ENCODE results near the gene NMNAT2.

The NMNAT2 gene

GRCh38 chr1:183285746-183286145 lies 132.4 kb downstream of the NMNAT2 start:
- H3K4me3 ChIP-seq (ENCODE audit: low read length), result no peak overlapping the region
- no peak for TF ChIP-seq CTCF (IDR thresholded peaks at IDR 0.05; ENCODE audit: insufficient read depth, low read depth, low read length, missing control alignments)
- no peak for DNase-seq (ENCODE audit: low read depth)

GRCh38 chr1:183285256-183285655 lies 132.9 kb downstream of the NMNAT2 start:
- no peak for DNase-seq (ENCODE audit: low read depth)
- no peak overlapping the region for H3K4me3 ChIP-seq (ENCODE audit: low read length)
- TF ChIP-seq CTCF (IDR thresholded peaks at IDR 0.05; ENCODE audit: insufficient read depth, low read depth, low read length, missing control alignments), result no peak

- no peak for TF ChIP-seq CTCF (IDR thresholded peaks at IDR 0.05; ENCODE audit: insufficient read depth, low read depth, low read length, missing control alignments)
- no peak for DNase-seq (ENCODE audit: low read depth)
- H3K4me3 ChIP-seq (ENCODE audit: low read length), result no peak overlapping the region
Measured at GRCh38 chr1:183284086-183284485, 134.1 kb downstream of the NMNAT2 start.

GRCh38 chr1:183283286-183283685 lies 134.9 kb downstream of the NMNAT2 start:
- peak; percentile 72 for DNase-seq (ENCODE audit: low read depth)
- H3K4me3 ChIP-seq (ENCODE audit: low read length), result no peak overlapping the region
- no peak for TF ChIP-seq CTCF (IDR thresholded peaks at IDR 0.05; ENCODE audit: insufficient read depth, low read depth, low read length, missing control alignments)

- DNase-seq (ENCODE audit: low read depth), result no peak
- TF ChIP-seq CTCF (IDR thresholded peaks at IDR 0.05; ENCODE audit: insufficient read depth, low read depth, low read length, missing control alignments), result no peak
- H3K4me3 ChIP-seq (ENCODE audit: low read length), result no peak overlapping the region
Measured at GRCh38 chr1:183282101-183282855, 135.9 kb downstream of the NMNAT2 start.

- peak; percentile 93 for DNase-seq (ENCODE audit: low read depth)
- peak; percentile 87 for TF ChIP-seq CTCF (IDR thresholded peaks at IDR 0.05; ENCODE audit: insufficient read depth, low read depth, low read length, missing control alignments)
- no peak overlapping the region for H3K4me3 ChIP-seq (ENCODE audit: low read length)
Measured at GRCh38 chr1:183281553-183282091, 136.6 kb downstream of the NMNAT2 start.

- H3K4me3 ChIP-seq (ENCODE audit: low read length), result no peak overlapping the region
- TF ChIP-seq CTCF (IDR thresholded peaks at IDR 0.05; ENCODE audit: insufficient read depth, low read depth, low read length, missing control alignments), result no peak
- peak; percentile 55 for DNase-seq (ENCODE audit: low read depth)
Measured at GRCh38 chr1:183281039-183281438, 137.1 kb downstream of the NMNAT2 start.

Data from epithelial cell of esophagus (primary cell).